Peyer's patch (tissue), 4 donors: ENCODE results near the gene MRPS23.

Experiments
- CTCF ChIP-seq, 6 experiments: fragments of 450-650 bp in 4 of 6; fragments of 200-600 bp in 2 of 6; sonication (generic) in 1 of 6; IDR thresholded peaks; one replicate each; pipeline ENCODE4 v1.5.1; 2017 to 2019; ENCODE audit warnings: antibody characterized with exemption in 6 of 6, mild to moderate bottlenecking in 3 of 6, moderate library complexity in 1 of 6
- POLR2A ChIP-seq, 2 donors: fragments of 450-650 bp; IDR thresholded peaks; one replicate each; pipeline ENCODE4 v1.5.1; 2017; ENCODE audit warnings: antibody characterized with exemption in 2 of 2, mild to moderate bottlenecking in 2 of 2, moderate library complexity in 2 of 2

GRCh38 chr17:57889252-57889651, 39.4 kb upstream of the MRPS23 start:
- TF ChIP-seq CTCF (IDR thresholded peaks at IDR 0.05) (no peak), POLR2A (IDR thresholded peaks at IDR 0.05) (no peak)
